ENCODE results near the gene TMEM273.

TMEM273 gene

GRCh38 chr10:49131507-49132361 lies 56.5 kb downstream of the TMEM273 start:
- no peak for DNase-seq (ENCODE audit: low read depth)
- no peak overlapping the region for H3K4me3 ChIP-seq (ENCODE audit: low read depth, low read length)
- TF ChIP-seq CTCF (IDR thresholded peaks at IDR 0.05; ENCODE audit: low read depth, low read length, missing control alignments): no peak

- TF ChIP-seq CTCF (IDR thresholded peaks at IDR 0.05; ENCODE audit: low read depth, low read length, missing control alignments): no peak
- no peak for DNase-seq (ENCODE audit: low read depth)
- H3K4me3 ChIP-seq (ENCODE audit: low read depth, low read length): no peak overlapping the region
Observed at GRCh38 chr10:49129376-49129775, 58.8 kb downstream of the TMEM273 start.

- no peak overlapping the region for H3K4me3 ChIP-seq (ENCODE audit: low read depth, low read length)
- no peak for TF ChIP-seq CTCF (IDR thresholded peaks at IDR 0.05; ENCODE audit: low read depth, low read length, missing control alignments)
- no peak for DNase-seq (ENCODE audit: low read depth)
Observed at GRCh38 chr10:49128854-49129253, 59.3 kb downstream of the TMEM273 start.

GRCh38 chr10:49123981-49124950 lies 63.9 kb downstream of the TMEM273 start:
- no peak for DNase-seq (ENCODE audit: low read depth)
- TF ChIP-seq CTCF (IDR thresholded peaks at IDR 0.05; ENCODE audit: low read depth, low read length, missing control alignments): no peak
- H3K4me3 ChIP-seq (ENCODE audit: low read depth, low read length): no peak overlapping the region

GRCh38 chr10:49120911-49121310 lies 67.3 kb downstream of the TMEM273 start:
- no peak overlapping the region for H3K4me3 ChIP-seq (ENCODE audit: low read depth, low read length)
- DNase-seq (ENCODE audit: low read depth): no peak
- no peak for TF ChIP-seq CTCF (IDR thresholded peaks at IDR 0.05; ENCODE audit: low read depth, low read length, missing control alignments)

- no peak for TF ChIP-seq CTCF (IDR thresholded peaks at IDR 0.05; ENCODE audit: low read depth, low read length, missing control alignments)
- DNase-seq (ENCODE audit: low read depth): no peak
- no peak overlapping the region for H3K4me3 ChIP-seq (ENCODE audit: low read depth, low read length)
Observed at GRCh38 chr10:49119746-49120145, 68.4 kb downstream of the TMEM273 start.
